GM12891 (cell line): ENCODE data around the gene IL13.
"Not testable (repeated sequence)": the region's sequence is repeated elsewhere in the genome, so short reads cannot be mapped to it uniquely, and the experiment has no call there.

Experiments
- POLR2A ChIP-seq: IDR thresholded peaks from 2 replicates; pipeline ENCODE4 v1.6.1; 2011; ENCODE audit warnings: low read depth, low read length, control low read depth
- POLR2AphosphoS5 ChIP-seq: IDR thresholded peaks from 2 replicates; pipeline ENCODE4 v1.6.1; 2011; ENCODE audit warnings: low read depth, low read length, control low read depth
- SPI1 ChIP-seq: IDR thresholded peaks from 2 replicates; pipeline ENCODE4 v1.6.1; 2011; ENCODE audit warnings: low read depth, low read length, control low read depth
- TAF1 ChIP-seq: IDR thresholded peaks from 2 replicates; pipeline ENCODE4 v1.6.1; 2011; ENCODE audit warnings: low read depth, low read length, control low read depth

DNA sequence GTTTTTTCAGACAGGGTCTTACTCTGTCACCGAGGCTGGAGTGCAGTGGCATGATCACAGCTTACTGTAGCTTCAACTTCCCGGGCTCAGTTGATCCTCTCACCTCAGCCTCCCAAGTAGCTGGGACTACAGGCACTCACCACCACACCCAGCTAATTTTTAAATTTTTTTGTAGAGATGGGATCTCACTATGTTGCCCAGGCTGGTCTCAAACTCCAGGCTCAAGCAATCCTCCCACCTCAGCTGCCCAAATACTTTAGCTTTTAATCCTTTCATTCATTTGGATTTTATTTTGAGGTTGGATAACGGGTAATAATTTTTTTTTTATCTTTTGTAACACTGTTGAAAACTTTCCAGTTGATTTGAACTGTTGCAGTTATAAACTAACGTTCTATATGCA is 24.4 kb upstream of the IL13 start:
- TF ChIP-seq POLR2AphosphoS5, TAF1, POLR2A, SPI1: not testable (repeated sequence)
